T-helper 2 cell treated with Interferon-gamma antibody and Interleukin-4, amounts not matched to agents 5 μg/mL and 100 μg/mL, for 36 hours (primary cell): Measurements from ENCODE around the gene KCNQ2.
"Not testable (repeated sequence)": the region's sequence is repeated elsewhere in the genome, so short reads cannot be mapped to it uniquely, and the experiment has no call there.

Experiments used
- DNase-seq: peaks from one replicate; pipeline ENCODE4 v3.0.0; 2021; ENCODE audit warnings: low spot score
- H3K27ac Mint-ChIP-seq: one replicate; pipeline ENCODE4 v1.8.0; 2021; ENCODE audit warnings: mild to moderate bottlenecking, mixed read lengths
- H3K27me3 Mint-ChIP-seq: one replicate; pipeline ENCODE4 v1.8.0; 2021; ENCODE audit warnings: low read depth, mixed read lengths
- H3K36me3 Mint-ChIP-seq: one replicate; pipeline ENCODE4 v1.8.0; 2021; ENCODE audit warnings: low read depth, mixed read lengths
- H3K4me1 Mint-ChIP-seq: one replicate; pipeline ENCODE4 v1.8.0; 2021; ENCODE audit warnings: low read depth, mixed read lengths
- H3K4me3 Mint-ChIP-seq: one replicate; pipeline ENCODE4 v1.8.0; 2022; ENCODE audit warnings: mild to moderate bottlenecking, moderate library complexity, mixed read lengths
- H3K9me3 Mint-ChIP-seq: one replicate; pipeline ENCODE4 v1.8.0; 2021; ENCODE audit warnings: mixed read lengths

KCNQ2 gene

GRCh38 chr20:63490416-63490815 is 18.0 kb upstream of the KCNQ2 start:
- Mint-ChIP-seq H3K9me3 (no peaks in the 10 kb centered on the region), H3K27ac (no peak overlapping the region), H3K36me3 (no peaks in the 10 kb centered on the region), H3K27me3 (peaks cover 10% of the 10 kb centered on the region), H3K4me1 (no peaks in the 10 kb centered on the region), H3K4me3 (no peak overlapping the region)
- DNase-seq = no peak

DNA sequence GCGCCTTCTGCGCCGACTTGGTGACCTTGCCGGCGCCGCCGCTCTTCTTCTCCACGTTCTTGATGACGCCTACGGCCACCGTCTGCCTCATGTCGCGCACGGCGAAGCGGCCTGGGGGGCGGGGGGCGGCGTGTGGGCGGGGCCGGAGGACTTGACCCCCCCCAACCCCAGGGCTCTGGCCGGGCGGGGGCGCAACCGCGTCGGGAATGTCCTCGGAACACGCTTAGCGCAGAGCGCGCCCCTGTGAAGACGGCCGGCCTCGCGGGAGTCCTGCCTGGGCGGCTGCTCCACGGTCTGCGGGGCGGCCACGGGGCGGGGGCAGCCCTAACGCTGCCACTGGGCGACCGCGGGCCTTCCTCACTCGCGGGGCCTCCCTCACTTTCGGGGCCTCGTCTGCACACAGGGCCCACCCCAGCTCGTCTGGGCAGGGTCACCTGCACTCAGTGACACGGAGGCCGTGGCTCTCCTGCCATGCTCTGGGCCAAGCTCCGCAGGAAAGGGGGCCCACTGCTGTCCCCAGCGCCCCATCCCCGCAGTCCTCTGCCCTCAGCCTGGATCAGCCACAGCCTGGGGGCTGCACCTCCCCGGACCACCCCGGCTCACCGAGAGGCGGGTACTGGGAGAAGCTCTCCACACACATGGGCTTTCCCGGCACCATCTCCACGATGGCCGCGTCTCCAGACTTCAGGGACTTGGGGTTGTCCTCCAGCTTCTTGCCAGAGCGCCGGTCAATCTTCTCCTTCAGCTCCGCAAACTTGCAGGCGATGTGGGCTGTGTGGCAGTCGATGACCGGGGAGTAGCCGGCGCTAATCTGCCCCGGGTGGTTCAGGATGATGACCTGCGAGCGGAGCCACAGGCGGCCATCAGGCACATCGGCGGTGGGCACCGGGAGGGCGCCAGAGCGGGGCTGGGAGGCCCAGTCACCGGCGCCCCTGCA is 16.1 kb upstream of the KCNQ2 start:
- peaks cover 10% of the 10 kb centered on the region for H3K27me3 Mint-ChIP-seq
- no peaks in the 10 kb centered on the region for H3K9me3 Mint-ChIP-seq
- H3K4me3 Mint-ChIP-seq = no peak overlapping the region
- no peaks in the 10 kb centered on the region for H3K4me1 Mint-ChIP-seq
- DNase-seq = no peak
- no peaks in the 10 kb centered on the region for H3K36me3 Mint-ChIP-seq
- no peak overlapping the region for H3K27ac Mint-ChIP-seq

DNA sequence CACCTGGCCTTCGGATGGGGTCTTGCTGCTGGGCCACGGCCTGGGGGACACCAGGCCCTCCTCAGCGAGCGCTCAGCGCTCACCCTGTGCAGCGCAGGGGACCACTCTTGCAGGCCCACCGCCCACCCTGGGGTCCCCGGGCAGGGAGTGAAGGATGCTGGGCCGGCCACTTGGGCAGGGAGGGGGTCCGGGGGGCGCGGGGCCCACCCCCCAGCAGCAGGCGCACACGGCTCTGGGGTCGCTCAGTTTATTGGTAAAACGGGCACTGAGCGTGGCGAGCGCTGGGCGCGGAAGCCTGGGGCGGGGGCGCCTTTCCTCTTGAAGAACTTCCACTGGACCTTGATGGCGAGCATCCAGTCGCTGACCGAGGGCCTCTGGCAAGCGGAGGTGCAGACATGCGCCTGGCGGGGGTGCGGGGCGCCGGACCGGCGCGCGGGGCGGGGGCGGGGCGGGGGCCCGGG is 15.4 kb upstream of the KCNQ2 start:
- H3K27me3 Mint-ChIP-seq = peaks cover 10% of the 10 kb centered on the region
- H3K4me1 Mint-ChIP-seq = no peaks in the 10 kb centered on the region
- no peak for DNase-seq
- no peak overlapping the region for H3K4me3 Mint-ChIP-seq
- H3K9me3 Mint-ChIP-seq = no peaks in the 10 kb centered on the region
- H3K27ac Mint-ChIP-seq = no peak overlapping the region
- no peaks in the 10 kb centered on the region for H3K36me3 Mint-ChIP-seq

- H3K9me3 Mint-ChIP-seq = no peaks in the 10 kb centered on the region
- no peaks in the 10 kb centered on the region for H3K4me1 Mint-ChIP-seq
- H3K36me3 Mint-ChIP-seq = no peaks in the 10 kb centered on the region
- H3K27me3 Mint-ChIP-seq = peaks cover 10% of the 10 kb centered on the region
- DNase-seq = no peak
- no peak overlapping the region for H3K4me3 Mint-ChIP-seq
- no peak overlapping the region for H3K27ac Mint-ChIP-seq
These were observed 14.8 kb upstream of the KCNQ2 start for GRCh38 chr20:63487116-63487764.

GRCh38 chr20:63486300-63486855 is 13.9 kb upstream of the KCNQ2 start:
- DNase-seq = no peak
- H3K27ac Mint-ChIP-seq = no peak overlapping the region
- H3K4me1 Mint-ChIP-seq = no peaks in the 10 kb centered on the region
- H3K9me3 Mint-ChIP-seq = no peaks in the 10 kb centered on the region
- H3K4me3 Mint-ChIP-seq = no peak overlapping the region
- no peaks in the 10 kb centered on the region for H3K36me3 Mint-ChIP-seq
- peaks cover 14% of the 10 kb centered on the region for H3K27me3 Mint-ChIP-seq

DNA sequence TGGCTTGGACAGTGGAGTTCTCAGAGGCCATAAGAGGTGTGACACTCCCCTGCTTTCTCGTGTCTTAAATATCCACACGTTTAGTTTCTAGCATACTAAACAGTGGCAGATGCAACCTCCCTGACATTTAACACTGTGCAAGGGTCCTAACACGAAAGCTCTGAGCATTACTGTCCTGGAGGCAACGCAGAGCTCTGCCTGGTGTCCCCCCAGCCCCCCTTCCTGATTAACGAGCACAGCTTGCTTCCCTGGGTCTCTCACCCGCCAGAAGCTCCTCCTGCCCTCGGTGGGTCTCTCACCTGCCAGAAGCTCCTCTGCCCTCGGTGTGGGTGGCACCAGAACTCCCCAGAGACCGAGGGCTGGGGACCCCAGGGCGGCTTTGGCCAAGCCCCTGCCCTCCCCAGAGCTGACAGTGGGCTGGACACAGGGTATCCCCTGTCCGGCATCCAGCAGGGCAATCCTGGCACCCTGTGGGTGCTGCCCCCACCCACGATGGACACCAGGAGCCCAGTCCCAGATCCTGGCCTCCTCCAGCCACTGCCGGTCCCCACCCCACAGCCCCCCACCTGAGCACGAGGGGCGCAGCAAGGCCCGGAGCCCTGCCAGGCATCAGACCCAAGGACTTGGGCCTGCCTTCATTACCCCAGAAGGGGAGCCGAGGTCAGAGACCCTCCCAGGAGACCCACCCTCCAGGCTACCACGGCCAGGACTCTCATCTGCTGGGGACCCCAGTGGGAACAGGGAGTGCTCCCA is 12.4 kb upstream of the KCNQ2 start:
- no peaks in the 10 kb centered on the region for H3K9me3 Mint-ChIP-seq
- H3K4me1 Mint-ChIP-seq = no peaks in the 10 kb centered on the region
- H3K4me3 Mint-ChIP-seq = no peak overlapping the region
- DNase-seq = no peak
- no peak overlapping the region for H3K27ac Mint-ChIP-seq
- H3K27me3 Mint-ChIP-seq = peaks cover 15% of the 10 kb centered on the region
- H3K36me3 Mint-ChIP-seq = no peaks in the 10 kb centered on the region

- Mint-ChIP-seq H3K9me3 (no peaks in the 10 kb centered on the region), H3K4me3 (no peak overlapping the region), H3K27me3 (peaks cover 10% of the 10 kb centered on the region), H3K4me1 (no peaks in the 10 kb centered on the region), H3K36me3 (no peaks in the 10 kb centered on the region), H3K27ac (no peak overlapping the region)
- no peak for DNase-seq
These were observed 11.8 kb upstream of the KCNQ2 start for GRCh38 chr20:63484236-63484635.

GRCh38 chr20:63483834-63484233 is 11.4 kb upstream of the KCNQ2 start:
- no peaks in the 10 kb centered on the region for H3K4me1 Mint-ChIP-seq
- H3K27me3 Mint-ChIP-seq = peaks cover 9% of the 10 kb centered on the region
- H3K4me3 Mint-ChIP-seq = no peak overlapping the region
- no peaks in the 10 kb centered on the region for H3K9me3 Mint-ChIP-seq
- no peak for DNase-seq
- H3K36me3 Mint-ChIP-seq = no peaks in the 10 kb centered on the region
- no peak overlapping the region for H3K27ac Mint-ChIP-seq

DNA sequence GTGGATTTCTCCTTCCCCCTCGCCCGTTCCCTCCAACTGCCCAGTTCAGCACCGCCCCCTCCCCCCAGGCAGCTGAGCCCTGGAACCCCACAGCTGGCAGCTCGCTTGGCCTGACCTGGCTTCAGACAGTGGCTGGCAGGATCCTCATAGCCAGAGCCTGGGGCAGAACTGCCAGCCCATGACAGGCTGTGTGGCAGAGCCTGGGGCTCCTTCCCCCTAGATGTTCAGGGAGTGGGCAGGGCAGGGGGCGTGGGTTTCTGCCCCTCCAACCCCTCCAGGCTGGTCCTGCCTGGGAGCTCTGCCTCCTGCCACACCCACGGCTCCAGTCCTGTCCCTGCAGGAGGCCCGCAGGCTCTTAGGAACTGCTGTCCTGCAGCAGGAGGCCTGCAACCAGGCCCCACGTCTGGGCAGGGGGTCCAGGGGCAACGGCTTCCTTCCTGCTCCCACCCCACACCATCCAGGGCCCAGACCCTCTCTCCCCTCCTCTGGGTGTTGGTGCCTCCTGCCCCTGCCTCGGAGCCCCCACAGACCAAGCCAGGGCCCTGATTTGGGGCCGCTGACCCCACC is 9.6 kb upstream of the KCNQ2 start:
- no peak for DNase-seq
- H3K27me3 Mint-ChIP-seq = peaks cover 9% of the 10 kb centered on the region
- H3K4me1 Mint-ChIP-seq = no peaks in the 10 kb centered on the region
- H3K27ac Mint-ChIP-seq = no peak overlapping the region
- no peaks in the 10 kb centered on the region for H3K36me3 Mint-ChIP-seq
- no peaks in the 10 kb centered on the region for H3K9me3 Mint-ChIP-seq
- H3K4me3 Mint-ChIP-seq = no peak overlapping the region

DNA sequence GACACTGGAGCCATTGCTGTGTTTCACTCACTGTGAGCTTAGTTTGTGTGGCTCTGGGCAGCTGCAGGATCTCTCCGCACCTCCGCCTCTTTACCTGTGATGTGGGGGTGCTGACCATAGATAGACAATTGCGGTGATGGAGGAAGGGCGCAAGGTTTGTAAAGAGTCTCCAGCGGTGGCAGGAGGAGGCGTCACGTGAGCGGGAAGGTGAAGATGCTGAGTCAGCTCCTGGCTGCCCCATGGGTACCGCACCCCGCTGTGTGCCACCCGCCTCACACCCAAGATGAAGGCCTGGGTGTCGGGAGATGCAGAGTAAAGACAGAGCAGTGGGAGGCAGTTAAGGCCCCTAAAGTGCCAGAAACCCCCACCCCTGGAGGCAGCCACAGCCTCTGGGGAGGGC is 9.0 kb upstream of the KCNQ2 start:
- DNase-seq = no peak
- Mint-ChIP-seq H3K9me3 (no peaks in the 10 kb centered on the region), H3K27me3 (peaks cover 9% of the 10 kb centered on the region), H3K4me3 (no peak overlapping the region), H3K36me3 (no peaks in the 10 kb centered on the region), H3K27ac (no peak overlapping the region), H3K4me1 (no peaks in the 10 kb centered on the region)

DNA sequence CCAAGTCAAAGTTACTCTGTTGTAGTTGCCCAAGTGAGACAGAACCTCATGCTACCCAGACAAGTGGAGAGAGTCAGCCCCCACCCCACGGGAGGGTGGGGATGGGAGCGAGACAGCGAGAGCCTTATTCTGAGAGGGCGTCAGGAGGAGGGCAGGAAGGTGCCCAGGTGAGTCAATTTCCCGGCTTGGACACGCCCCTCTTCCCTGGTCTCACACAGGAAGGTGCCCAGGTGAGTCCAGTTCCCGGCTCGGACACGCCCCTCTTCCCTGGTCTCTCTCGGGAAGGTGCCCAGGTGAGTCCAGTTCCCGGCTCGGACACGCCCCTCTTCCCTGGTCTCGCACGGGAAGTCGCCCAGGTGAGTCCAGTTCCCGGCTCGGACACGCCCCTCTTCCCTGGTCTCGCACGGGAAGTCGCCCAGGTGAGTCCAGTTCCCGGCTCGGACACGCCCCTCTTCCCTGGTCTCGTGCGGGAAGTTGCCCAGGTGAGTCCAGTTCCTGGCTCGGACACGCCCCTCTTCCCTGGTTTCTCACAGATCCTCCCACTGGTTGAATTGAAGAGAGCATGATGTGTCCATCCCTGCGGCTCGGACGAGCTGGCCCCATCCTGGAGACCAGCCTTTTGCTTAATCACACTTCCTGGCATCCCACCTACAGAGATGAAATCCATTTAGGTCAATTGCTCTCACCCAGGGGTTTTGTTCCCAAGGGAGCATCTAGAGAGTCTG is 7.4 kb upstream of the KCNQ2 start:
- not testable (repeated sequence) for H3K4me3 Mint-ChIP-seq, H3K4me1 Mint-ChIP-seq, H3K27ac Mint-ChIP-seq, DNase-seq, H3K36me3 Mint-ChIP-seq, H3K9me3 Mint-ChIP-seq
- H3K27me3 Mint-ChIP-seq = peaks cover 19% of the 10 kb centered on the region

DNA sequence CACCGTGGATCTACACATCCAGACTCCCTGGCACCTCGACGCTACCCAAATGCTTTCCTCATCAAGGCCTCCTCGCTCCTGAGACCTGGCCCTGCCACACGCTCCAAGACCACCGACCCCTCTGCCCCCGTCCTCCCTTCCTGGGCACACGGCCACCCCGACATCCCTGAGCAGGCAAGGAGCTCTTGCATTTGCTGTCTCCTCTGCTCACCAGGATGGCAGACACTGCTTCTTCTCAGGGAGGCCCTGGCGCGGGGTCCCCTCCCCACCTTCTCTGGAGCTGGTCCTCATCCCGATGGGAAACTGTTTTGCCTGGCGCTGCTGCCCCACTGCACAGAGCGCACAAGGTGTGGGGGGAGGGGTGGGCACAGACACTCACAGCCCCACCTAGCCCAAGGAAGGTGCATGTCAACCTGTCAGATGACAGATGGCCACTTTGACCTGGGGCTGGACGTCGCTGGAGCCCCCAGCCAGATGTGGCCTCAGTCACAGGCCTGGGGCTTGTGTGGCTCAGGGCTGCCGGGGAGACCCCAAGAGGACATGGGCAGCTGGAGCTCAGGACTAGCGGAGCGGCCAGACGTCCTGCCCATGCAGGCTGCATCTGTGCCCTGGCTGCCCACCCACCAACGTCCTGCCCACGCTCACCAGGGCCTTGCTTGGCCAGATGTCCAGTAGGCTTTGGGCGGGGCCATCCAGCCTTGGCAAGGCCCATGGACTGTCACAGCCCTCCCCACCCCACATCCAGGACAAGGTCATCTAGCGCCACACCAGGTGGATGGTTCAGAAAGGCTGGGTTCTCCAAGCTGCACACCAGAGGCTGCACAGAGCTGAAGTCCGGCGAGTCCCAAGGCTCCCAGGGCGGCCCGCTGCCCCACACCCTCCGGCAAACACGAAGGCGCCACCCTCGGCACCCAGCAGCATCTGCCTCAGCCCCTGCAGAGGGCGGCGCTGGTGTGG is 6.2 kb upstream of the KCNQ2 start:
- no peaks in the 10 kb centered on the region for H3K36me3 Mint-ChIP-seq
- peaks cover 29% of the 10 kb centered on the region for H3K27me3 Mint-ChIP-seq
- no peaks in the 10 kb centered on the region for H3K9me3 Mint-ChIP-seq
- no peak for DNase-seq
- no peaks in the 10 kb centered on the region for H3K4me1 Mint-ChIP-seq
- no peak overlapping the region for H3K27ac Mint-ChIP-seq
- no peak overlapping the region for H3K4me3 Mint-ChIP-seq
